Kidney glomerular epithelial cell (primary cell): ENCODE results near the gene STX2.
"Not testable (repeated sequence)": the region's sequence is repeated elsewhere in the genome, so short reads cannot be mapped to it uniquely, and the experiment has no call there.

Experiments
- DNase-seq: peaks from one replicate; lab custom pipeline; 2025; lab: John Stamatoyannopoulos, UW

The STX2 gene

DNA sequence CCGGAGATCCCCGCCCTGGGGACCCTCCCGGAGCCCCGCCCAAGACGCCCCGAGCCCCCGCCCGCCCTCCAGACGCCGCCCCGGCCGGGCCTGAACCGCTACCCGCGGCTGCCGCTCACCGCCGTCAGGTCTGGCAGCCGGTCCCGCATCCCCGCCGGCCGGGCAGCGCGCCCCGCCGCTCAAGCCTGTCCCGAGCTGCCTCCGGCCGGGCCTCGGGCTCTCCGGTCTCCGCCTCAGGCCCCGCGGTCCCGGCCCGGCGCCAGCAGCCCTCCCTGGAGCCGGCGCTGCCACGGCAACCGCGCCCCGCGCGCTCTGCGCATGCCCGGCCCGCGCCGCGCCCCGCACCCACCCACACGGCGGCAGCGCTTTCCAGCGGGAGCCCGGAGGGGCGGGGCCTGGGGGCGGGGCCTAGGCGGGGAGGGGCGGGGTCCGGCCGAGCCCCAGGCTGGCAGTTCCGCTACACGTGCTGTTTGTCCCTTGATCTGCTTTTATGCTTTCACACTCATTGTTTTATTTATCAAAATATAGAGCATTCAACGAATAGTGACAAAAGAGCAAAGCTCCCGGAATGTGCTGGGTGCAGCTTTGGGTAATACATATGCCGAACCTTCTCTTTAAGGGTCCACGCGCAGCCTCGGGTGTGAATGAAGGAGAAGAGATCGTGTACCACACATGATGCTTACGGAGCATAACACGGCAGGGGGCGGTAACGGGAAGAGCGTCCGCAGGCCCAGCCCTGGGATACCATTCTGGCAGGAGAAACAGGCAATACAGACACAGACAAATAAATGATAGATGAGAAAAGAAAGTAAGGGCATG lies at the start of gene STX2:
Gene STX2 (minus strand): TSS at position 300 of the 819 bp plus-strand sequence. CDS start 151 bp downstream, at position 149.
- DNase-seq, result peak; percentile 78

DNA sequence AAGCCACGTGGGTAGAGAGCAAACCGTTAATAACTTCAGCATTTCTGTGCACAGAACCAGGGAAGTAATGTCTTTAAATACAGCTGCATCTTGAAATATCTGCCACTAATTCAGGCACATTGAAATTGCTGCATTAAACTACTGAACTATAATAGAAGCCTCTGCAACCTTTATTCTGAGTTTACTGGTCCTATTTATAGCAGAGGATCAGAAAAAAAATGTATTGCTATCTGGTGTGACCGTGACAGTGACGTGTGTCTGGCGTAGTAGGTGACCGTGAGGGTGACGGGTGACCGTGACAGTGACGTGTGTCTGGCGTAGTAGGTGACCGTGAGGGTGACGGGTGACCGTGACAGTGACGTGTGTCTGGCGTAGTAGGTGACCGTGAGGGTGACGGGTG lies 48.1 kb upstream of the STX2 start:
- not testable (repeated sequence) for DNase-seq

DNA sequence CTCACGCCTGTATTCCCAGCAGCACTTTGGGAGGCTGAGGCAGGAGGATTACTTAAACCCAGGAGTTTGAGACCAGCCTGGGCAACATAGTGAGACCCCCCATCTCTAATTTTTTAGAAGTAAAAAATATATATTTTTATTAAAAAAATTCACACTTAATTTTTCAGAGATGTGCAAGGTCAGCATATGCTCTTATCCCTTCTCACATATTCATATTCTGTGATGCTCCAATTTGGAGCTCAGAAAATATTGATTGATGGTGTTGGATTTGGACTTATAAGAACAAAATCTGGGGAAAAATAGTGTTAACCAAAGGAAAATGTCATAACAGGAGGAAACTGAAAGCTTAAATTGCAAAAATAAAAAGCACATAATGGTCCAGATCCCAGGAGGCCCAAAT lies 42.5 kb upstream of the STX2 start:
- no peak for DNase-seq

DNA sequence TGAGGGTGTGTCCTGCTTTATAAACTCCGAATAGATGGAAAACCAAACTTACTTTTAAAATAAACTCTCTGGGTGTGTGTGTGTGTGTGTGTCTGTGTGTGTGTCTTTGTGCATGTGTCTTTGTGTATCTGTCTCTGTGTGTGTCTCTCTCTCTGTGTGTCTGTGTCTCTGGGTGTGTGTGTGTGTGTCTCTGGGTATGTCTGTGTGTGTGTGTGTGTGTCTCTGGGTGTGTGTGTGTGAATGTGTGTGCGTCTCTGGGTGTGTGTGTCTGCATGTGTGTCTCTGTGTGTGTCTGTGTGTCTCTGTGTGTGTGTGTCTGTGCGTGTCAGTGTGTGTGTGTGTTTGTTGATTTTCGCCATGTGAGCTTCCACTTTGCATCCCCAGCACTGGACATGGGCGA lies 42.0 kb upstream of the STX2 start:
- no peak for DNase-seq

DNA sequence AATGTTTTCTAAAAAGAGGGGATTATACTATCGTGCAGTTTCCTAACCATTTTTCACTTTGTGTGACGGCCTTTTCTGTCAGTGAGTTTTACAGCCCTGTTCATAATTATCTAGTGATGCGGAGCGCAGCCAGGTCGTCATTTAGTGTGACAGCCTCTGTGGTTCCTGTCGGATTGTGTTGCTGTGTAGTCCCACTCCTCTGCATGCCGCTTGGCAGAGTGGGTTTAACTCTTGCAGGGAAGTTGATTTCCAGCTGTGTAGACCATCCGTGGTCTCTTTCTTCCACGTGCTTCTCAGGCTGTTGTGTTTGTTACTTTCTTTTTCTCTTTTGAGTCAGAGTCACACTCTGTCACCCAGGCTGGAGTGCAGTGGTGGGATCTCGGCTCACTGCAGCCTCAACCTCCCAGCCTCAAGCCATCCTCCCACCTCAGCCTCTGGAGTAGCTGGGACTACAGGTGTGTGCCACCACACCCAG lies 41.4 kb upstream of the STX2 start:
- DNase-seq, result no peak

DNA sequence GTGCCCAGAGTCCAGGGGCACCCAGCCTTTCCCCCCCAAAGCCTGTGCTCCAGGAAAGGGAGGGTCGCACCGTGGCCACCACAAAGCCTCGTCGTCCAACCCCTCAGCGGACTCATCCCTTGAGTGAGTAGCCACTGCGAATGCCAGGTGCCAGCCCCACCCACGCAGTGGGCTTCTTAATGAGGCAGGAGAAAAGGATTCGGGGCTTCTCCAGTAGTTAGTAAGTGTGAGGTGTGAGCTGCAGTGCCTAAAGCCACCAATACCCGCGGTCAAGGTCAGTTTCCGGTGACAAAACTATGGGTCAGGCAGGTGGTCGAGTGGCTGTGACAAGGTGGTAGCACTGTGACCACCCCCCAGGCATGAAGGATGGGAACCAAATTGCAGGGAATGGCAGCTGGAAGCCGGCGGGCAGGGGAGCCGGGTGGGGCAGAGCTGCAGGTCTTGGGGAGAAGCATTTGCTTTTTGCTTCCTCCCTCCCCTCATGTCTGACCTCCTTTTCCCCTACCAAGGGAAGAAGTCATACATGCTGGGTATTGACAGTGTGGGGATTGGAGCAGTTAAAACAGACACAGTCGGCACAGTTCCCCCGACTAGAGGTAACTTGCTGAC lies 40.8 kb upstream of the STX2 start:
- DNase-seq, result no peak

DNA sequence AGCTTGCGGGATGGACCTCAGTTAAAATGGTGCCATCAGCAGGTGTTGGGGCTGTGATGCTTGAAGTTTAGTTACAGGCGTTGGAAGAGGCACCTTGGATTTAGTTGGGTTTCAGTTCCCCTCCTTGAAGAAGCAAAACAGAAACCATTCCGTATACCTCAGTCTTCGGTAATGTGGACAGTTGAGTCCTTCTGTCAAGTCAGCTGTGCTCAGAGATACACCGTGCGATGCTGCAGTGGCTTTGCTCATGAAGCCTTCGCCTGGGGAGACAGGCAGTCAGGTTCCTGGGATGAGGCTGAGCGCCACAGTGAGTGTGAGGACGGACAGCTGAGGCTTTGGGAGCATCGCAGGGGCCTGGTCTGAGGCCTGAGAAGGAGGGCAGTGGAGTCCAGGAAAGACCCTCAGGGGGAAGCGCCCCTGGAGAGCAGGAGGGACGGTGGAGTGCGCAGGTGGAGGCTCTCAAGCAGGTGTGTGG lies 40.2 kb upstream of the STX2 start:
- DNase-seq, result no peak

DNA sequence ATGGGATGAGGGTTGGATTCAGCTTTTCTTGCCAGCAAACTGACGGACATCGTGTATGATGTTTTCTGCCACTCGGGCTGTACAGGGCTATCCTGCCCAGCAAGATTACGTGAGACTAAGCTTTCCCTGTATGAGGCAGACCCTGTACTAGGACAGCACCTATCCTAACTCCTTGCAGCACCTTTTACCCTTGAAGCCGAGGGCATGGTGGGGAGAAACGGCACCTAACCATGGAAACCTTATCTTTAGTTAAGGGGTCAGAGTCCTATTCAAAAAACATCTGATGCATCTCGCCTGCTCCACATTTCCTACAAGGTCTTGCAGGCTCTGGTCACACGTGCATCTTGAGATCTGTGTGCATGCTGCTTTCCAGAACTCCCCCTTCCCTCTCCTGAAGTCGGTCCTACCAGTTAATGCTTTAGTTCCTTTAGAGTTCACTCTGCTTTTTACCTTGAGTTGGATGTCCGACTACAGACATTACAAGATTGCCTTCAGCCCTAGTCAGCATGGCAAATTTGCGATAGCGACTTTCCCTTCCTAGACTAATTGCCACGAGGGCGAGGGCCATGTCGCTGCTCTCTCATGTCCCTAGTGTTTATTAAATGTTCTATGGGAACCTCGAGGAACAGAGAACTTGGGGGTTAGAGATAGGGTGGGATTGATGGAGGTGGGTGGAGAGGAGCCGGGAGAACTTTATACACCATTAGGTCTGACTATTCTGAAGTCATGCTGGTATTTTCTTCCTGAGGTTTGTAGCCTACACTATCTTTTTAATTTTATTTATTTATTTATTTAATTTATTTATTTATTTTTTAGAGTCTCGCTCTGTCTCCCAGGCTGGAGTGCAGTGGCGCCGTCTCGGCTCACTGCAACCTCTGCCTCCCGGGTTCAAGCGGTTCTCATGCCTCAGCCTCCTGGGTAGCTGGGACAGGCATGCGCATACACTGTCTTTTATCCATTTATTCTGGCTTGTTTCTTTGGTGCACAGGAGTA lies 39.4 kb upstream of the STX2 start:
- no peak for DNase-seq

DNA sequence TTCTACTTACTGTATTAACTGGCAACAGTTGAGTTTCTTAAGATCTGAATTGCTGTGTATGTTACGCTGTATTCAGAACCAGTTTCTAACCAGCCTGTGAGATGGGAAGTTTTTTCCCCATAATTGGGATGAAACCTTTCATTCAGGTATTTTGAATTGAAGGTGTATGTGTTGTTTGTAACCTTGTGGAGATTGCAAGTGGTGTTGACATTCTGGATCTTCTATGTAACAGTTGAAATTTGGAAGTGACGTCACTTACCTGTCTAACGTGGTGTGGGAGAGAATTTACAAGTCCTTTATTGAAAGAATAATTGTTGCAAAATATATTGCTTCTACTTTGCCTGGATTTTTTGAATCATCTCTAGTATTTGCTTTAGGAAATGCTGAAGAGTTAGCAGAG lies 38.3 kb upstream of the STX2 start:
- DNase-seq, result no peak

DNA sequence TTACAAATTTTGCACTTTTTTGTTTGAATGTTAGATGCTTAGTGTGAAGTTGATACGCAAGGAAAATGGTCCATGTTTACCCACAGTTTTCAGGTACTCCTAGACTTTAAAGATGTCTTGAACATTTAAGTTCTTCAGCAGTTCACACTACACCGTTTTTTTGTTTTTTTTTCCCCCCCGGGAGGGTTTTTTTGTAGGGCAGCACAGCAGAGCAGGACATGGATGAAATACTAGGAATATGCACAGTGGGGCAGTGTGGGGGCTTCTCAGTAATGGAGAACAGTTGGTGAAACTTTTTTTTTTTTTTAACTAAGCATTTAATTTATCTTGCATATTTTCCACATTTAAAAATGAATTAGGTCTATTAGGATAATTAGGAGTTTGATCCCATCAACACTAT lies 37.7 kb upstream of the STX2 start:
- DNase-seq, result no peak

DNA sequence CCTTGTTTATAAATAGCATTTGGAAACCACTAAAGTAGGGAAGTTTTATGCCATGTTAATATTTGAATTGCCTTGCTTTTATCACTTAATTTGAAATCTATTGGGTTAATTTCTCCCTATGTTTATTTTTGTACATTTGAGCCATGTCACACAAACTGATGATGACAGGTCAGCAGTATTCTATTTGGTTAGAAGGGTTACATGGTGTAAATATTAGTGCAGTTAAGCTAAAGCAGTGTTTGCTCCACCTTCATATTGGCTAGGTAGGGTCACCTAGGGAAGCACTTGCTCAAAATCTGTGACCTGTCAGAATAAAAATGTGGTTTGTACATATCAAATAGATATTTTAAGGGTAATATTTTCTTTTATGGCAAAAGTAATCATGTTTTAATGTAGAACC lies 37.2 kb upstream of the STX2 start:
- no peak for DNase-seq

DNA sequence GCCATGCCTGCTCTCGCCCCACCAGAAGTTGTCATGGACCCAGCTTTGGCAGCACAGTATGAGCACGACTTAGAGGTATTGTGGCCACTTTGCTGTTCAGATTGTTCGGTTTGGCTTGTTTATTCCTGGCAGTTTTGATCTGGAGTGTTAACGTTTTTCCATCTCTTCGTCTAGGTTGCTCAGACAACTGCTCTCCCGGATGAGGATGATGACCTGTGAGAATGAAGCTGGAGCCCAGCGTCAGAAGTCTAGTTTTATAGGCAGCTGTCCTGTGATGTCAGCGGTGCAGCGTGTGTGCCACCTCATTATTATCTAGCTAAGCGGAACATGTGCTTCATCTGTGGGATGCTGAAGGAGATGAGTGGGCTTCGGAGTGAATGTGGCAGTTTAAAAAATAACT lies 36.7 kb upstream of the STX2 start:
- not testable (repeated sequence) for DNase-seq

DNA sequence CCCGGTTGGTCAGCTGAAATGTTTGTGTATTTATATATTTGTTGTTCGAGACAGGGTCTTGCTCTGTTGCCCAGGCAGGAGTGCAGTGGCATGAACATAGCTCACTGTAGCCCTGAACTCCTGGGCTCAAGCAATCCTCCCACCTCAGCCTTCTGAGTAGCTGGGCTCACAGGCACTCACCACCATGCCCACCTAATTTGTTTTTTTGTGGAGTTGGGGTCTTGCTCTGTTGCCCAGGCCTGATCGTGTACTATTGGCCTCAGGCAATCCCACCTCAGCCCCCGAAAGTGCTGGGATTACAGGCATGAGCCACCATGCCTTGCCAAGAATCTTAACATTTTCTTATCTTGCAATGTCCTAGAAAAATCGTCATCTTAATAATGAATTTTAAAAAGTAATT lies 36.1 kb upstream of the STX2 start:
- no peak for DNase-seq

DNA sequence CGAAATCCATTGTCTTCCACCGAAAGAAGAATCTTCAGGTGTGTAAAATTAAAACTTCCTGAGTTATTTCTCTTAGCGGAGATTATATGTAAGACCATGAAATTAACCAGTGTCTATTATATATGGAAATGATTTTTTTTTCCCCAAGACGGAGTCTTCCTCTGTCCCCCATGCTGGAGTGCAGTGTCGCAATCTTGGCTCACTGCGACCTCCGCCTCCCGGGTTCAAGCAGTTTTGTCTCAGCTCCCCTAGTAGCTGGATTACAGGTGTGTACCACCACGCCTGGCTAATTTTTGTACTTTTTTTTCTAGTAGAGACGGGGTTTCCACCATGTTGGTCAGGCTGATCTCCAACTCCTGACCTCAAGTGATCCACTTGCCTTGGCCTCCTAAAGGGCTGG lies 35.6 kb upstream of the STX2 start:
- DNase-seq, result no peak

DNA sequence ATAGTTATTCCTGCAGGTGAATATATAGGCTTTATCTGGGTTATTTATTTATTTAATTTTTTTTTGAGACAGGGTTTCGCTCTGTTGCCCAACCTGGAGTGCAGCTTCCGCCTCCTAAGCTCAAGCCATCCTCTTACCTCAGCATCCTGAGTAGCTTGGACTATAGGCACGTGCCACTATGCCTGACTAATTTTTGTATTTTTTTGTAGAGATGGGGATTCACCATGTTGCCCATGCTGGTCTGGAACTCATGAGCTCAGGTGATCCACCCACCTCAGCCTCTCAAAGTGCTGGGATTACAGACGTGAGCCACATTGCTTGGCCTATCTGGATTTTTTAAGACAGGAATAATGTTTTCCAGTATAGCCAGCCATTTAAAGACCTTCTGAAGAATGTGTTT lies 34.8 kb upstream of the STX2 start:
- DNase-seq, result no peak

DNA sequence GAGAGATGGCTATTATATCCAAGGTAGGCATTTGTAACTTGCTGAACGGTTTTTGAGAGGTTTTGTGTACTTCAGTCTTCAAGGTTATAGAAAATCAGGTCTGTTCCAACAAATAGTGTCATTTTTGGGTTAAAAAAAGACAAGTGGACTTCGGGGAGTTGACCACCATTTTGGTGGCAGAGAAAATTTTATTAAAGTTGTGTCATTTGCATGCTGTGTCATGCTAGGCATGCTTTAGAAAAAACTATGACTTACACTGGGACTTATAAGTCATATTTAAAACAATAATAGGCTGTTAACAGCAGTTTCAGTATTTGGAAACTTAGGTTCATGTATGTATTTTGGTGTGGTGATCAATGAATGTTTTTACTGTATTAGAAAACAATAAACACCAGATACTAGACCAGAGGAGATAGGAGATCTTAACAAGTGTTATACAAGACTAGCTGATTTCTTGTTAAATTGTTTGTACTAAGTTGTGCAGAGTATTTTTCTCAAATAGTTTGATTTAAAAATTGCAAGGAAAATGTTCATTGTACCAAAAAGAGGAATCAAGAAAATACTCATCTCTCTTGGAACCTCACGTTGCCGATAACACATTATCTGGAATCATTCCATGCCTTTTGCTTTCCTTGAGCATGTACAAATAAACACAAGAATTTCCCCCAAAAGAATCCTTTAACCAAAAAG lies 34.2 kb upstream of the STX2 start:
- DNase-seq, result no peak

DNA sequence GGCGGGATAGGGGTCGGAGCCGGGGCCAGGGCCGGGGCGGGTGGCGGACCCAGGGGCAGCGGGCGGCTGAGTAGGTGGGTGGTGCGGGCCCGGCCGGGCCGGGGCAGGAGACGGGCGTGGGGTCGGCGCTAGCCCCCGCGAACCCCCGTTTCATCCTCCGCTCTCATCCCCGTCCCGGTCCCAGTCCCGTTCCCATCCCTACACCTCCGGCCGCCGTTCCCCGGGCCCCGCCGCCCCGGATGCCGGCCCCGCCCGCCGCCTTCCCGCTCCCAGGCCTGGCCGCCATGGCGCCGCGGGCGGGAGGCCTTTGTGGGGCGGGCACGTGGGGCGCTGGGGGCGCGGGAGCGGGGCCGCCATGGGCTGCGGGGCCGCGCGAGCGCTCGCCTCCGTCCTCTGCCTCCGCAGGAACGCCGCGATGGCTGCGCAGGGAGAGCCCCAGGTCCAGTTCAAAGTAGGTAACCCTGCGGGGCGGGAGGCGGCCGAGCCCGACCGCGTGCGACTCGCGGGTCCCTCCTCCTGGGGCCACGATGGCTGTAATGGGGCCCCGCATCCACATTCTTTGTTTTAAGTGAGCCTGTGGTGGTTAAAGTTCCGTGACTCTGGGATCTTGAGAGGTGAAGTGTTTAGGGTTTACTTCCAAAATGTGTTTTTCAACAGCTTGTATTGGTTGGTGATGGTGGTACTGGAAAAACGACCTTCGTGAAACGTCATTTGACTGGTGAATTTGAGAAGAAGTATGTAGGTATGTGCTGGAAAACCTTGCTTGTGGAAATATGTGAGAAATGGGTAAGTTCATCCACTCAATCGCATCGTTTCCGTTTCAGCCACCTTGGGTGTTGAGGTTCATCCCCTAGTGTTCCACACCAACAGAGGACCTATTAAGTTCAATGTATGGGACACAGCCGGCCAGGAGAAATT lies 33.4 kb upstream of the STX2 start:
- DNase-seq, result no peak

DNA sequence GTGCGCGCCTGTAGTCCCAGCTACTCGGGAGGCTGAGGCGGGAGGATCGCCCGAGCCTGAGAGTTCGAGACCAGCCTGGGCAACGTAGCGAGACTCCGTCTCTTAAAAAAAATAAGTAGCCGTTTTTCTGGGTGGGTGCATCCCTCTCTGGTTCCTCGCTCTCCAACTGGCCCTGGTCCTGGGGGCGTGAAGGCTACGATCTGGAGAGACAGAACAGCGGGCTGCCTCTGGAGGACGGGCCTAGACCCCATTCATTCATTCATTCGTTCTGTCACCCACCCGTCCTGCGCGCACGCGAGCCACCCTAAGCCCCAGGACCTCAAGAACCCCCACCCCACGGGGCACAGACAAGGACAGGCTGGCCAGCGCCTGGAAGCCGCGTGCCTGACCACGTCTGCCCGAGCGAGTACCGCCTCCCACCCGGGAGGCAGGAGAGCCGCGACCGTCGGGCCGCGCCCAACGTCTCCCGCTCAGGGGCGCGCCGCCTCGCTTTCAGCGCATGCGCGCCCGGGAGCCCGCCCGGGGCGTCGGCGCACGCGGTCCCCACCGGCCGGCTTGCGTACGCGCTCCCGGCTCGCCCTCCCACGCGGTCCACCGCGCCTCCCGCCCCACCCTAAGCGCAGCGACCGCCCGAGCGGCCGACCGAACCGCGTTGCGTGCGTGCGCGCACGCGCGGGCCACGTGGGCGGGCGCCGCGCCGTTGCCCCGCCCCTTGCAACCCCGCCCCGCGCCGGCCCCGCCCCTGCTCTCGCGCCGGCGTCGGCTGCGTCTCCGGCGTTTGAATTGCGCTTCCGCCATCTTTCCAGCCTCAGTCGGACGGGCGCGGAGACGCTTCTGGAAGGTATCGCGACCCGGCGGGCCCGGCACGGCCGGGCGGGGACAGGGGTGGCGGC lies 32.5 kb upstream of the STX2 start, which contains the start of gene RAN:
Gene RAN (plus strand): TSS at position 781 of the 893 bp plus-strand sequence. CDS start 528 bp downstream, outside the sequence.
- peak; percentile 83 for DNase-seq
